Mesothelial cell of epicardium (in vitro differentiated cells): ENCODE results near the gene GRIK1. TPM values are rescaled to one million over a fixed set of nuclear protein-coding genes. Genes with fewer than 3 reads are reported as not detected.

Source experiments
- DNase-seq, 2 experiments: peaks; one replicate each; pipeline ENCODE4 v3.0.0; 2021; ENCODE audit warnings: low spot score in 2 of 2; ENCODE audit not compliant: unreplicated experiment in 2 of 2
- H3K27ac Mint-ChIP-seq: 2 replicates; pipeline ENCODE4 v1.8.0; 2021; ENCODE audit warnings: mixed read lengths
- H3K27me3 Mint-ChIP-seq: 2 replicates; pipeline ENCODE4 v1.8.0; 2021; ENCODE audit warnings: low read depth, mixed read lengths
- H3K36me3 Mint-ChIP-seq: 2 replicates; pipeline ENCODE4 v1.8.0; 2021; ENCODE audit warnings: mixed read lengths
- H3K4me1 Mint-ChIP-seq: 2 replicates; pipeline ENCODE4 v1.8.0; 2021; ENCODE audit warnings: mixed read lengths
- H3K4me3 Mint-ChIP-seq: 2 replicates; pipeline ENCODE4 v1.8.0; 2021; ENCODE audit warnings: mild to moderate bottlenecking, moderate library complexity, mixed read lengths
- H3K9me3 Mint-ChIP-seq: 2 replicates; pipeline ENCODE4 v1.8.0; 2021; ENCODE audit warnings: mixed read lengths
- total RNA-seq: library from RNA; stranded (reverse); gene quantifications from 3 replicates; pipeline ENCODE4 v1.2.1, GENCODE V29; 2021
- TF ChIP-seq, protein P1 (sequence below): fragments of 200-600 bp; sonication (generic); IDR thresholded peaks from one replicate; pipeline ENCODE4 v1.5.0; 2021; ENCODE audit warnings: antibody characterized with exemption; ENCODE audit not compliant: unreplicated experiment

Gene GRIK1
- total RNA-seq, 1 donor from 2014 or later = 5.9 TPM

DNA sequence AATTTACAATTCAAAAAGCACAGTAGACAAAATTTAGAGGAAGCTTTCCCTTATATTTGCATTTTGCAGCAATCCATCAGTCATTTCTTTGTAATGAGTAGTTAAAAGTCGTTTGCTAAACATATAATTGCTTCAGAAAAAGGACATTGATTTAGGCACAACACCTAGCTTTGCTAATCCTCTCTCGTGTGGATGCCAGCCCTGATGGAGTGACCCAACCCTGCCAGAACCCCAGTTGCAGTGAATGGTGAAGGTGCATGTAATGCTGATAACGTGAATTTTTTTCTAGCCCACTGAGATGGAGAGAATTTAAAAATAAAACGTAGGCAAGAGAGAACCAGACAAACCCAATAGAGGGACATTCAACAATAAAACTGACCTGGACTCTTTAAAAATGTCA is 263.4 kb downstream of the GRIK1 start:
- Mint-ChIP-seq H3K4me3 (no peak overlapping the region), H3K4me1 (peaks cover 9% of the 10 kb centered on the region), H3K9me3 (no peaks in the 10 kb centered on the region), H3K36me3 (no peaks in the 10 kb centered on the region), H3K27ac (no peak overlapping the region), H3K27me3 (peaks cover 1% of the 10 kb centered on the region)
- TF ChIP-seq, protein P1, sequence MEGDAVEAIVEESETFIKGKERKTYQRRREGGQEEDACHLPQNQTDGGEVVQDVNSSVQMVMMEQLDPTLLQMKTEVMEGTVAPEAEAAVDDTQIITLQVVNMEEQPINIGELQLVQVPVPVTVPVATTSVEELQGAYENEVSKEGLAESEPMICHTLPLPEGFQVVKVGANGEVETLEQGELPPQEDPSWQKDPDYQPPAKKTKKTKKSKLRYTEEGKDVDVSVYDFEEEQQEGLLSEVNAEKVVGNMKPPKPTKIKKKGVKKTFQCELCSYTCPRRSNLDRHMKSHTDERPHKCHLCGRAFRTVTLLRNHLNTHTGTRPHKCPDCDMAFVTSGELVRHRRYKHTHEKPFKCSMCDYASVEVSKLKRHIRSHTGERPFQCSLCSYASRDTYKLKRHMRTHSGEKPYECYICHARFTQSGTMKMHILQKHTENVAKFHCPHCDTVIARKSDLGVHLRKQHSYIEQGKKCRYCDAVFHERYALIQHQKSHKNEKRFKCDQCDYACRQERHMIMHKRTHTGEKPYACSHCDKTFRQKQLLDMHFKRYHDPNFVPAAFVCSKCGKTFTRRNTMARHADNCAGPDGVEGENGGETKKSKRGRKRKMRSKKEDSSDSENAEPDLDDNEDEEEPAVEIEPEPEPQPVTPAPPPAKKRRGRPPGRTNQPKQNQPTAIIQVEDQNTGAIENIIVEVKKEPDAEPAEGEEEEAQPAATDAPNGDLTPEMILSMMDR = no peak
- no peak for DNase-seq

DNA sequence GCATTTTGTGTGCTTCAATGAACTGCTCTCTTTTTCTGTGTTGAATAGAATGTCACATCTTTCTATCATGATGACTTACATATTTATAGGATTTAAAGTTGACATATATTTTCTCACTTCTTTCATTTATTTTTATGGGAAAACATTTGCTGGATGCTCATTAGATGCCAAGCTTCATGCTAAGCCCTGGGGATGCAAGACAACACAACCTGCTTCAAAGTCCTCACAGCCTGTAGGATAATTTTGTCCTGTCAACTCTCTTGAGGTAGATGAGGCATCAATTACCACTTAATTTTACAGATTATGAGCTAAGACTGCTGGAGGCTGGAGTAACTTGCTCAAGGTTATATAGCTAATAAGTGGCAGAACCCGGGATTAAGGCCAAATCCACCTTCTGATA is 264.3 kb downstream of the GRIK1 start:
- Mint-ChIP-seq H3K4me3 (no peak overlapping the region), H3K27me3 (peaks cover 1% of the 10 kb centered on the region), H3K9me3 (no peaks in the 10 kb centered on the region), H3K36me3 (no peaks in the 10 kb centered on the region), H3K27ac (no peak overlapping the region), H3K4me1 (peaks cover 9% of the 10 kb centered on the region)
- TF ChIP-seq, protein P1 = no peak
- no peak for DNase-seq

DNA sequence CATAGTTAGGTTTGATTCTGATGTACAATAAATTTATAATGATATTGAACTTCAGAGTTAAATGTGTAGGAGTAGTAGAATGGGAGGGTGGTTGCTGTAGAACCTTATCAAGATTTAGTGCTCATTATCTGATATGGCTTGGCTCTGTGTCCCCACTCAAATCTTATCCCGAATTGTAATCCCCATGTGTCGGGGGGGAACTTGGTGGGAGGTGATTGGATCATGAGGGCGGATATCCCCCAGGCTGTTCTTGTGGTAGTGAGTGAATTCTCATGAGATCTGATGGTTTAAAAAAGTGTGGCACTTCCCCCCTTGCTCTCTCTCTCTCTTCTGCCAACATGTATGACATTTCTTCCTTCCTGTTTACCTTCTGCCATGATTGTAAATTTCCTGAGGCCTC is 265.5 kb downstream of the GRIK1 start:
- Mint-ChIP-seq H3K4me3 (no peak overlapping the region), H3K9me3 (no peaks in the 10 kb centered on the region), H3K36me3 (no peaks in the 10 kb centered on the region), H3K27ac (no peak overlapping the region), H3K27me3 (peaks cover 1% of the 10 kb centered on the region), H3K4me1 (peaks cover 12% of the 10 kb centered on the region)
- TF ChIP-seq, protein P1 = no peak
- no peak for DNase-seq

GRCh38 chr21:29673096-29673610 is 266.6 kb downstream of the GRIK1 start:
- no peaks in the 10 kb centered on the region for H3K9me3 Mint-ChIP-seq
- TF ChIP-seq, protein P1 = no peak
- H3K4me3 Mint-ChIP-seq = no peak overlapping the region
- H3K4me1 Mint-ChIP-seq = peaks cover 12% of the 10 kb centered on the region
- no peaks in the 10 kb centered on the region for H3K27me3 Mint-ChIP-seq
- no peak for DNase-seq
- no peak overlapping the region for H3K27ac Mint-ChIP-seq
- no peaks in the 10 kb centered on the region for H3K36me3 Mint-ChIP-seq

- no peak for DNase-seq
- Mint-ChIP-seq H3K4me1 (peaks cover 12% of the 10 kb centered on the region), H3K27me3 (no peaks in the 10 kb centered on the region), H3K4me3 (no peak overlapping the region), H3K27ac (no peak overlapping the region), H3K36me3 (no peaks in the 10 kb centered on the region), H3K9me3 (no peaks in the 10 kb centered on the region)
- TF ChIP-seq, protein P1 = no peak
These were observed 268.1 kb downstream of the GRIK1 start for GRCh38 chr21:29671728-29672127.

- H3K27me3 Mint-ChIP-seq = no peaks in the 10 kb centered on the region
- TF ChIP-seq, protein P1 = no peak
- no peak overlapping the region for H3K4me3 Mint-ChIP-seq
- no peaks in the 10 kb centered on the region for H3K36me3 Mint-ChIP-seq
- H3K9me3 Mint-ChIP-seq = no peaks in the 10 kb centered on the region
- no peak overlapping the region for H3K27ac Mint-ChIP-seq
- no peak for DNase-seq
- peaks cover 12% of the 10 kb centered on the region for H3K4me1 Mint-ChIP-seq
These were observed 269.6 kb downstream of the GRIK1 start for GRCh38 chr21:29670228-29670627.
